A673 (cell line): Measurements from ENCODE around the gene TAX1BP3.

Experiments
- EZH2 ChIP-seq: fragments of 200-600 bp; sonication (generic); IDR thresholded peaks from 2 replicates; pipeline ENCODE4 v1.6.1; 2017; ENCODE audit warnings: borderline replicate concordance, low read depth, mild to moderate bottlenecking, mixed read lengths, antibody characterized with exemption, low read length; ENCODE audit not compliant: poor library complexity, severe bottlenecking
- TF ChIP-seq, protein P1 (sequence below): fragments of 300-800, 200-600 bp; sonication (generic); conservative IDR thresholded peaks from 2 replicates; pipeline ENCODE4 v1.5.1; 2017; ENCODE audit warnings: low read depth, mild to moderate bottlenecking, antibody characterized with exemption, low read length, moderate library complexity, mixed read lengths

- no peak for TF ChIP-seq EZH2
- TF ChIP-seq, protein P1, sequence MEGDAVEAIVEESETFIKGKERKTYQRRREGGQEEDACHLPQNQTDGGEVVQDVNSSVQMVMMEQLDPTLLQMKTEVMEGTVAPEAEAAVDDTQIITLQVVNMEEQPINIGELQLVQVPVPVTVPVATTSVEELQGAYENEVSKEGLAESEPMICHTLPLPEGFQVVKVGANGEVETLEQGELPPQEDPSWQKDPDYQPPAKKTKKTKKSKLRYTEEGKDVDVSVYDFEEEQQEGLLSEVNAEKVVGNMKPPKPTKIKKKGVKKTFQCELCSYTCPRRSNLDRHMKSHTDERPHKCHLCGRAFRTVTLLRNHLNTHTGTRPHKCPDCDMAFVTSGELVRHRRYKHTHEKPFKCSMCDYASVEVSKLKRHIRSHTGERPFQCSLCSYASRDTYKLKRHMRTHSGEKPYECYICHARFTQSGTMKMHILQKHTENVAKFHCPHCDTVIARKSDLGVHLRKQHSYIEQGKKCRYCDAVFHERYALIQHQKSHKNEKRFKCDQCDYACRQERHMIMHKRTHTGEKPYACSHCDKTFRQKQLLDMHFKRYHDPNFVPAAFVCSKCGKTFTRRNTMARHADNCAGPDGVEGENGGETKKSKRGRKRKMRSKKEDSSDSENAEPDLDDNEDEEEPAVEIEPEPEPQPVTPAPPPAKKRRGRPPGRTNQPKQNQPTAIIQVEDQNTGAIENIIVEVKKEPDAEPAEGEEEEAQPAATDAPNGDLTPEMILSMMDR = no peak
Observed at GRCh38 chr17:3665834-3666233, 2.5 kb downstream of the TAX1BP3 start.
